GM12878 (cell line): ENCODE results near the gene HSFX3. TPM values are rescaled to one million over a fixed set of nuclear protein-coding genes. Genes with fewer than 3 reads are reported as not detected.
"Not testable (repeated sequence)": the region's sequence is repeated elsewhere in the genome, so short reads cannot be mapped to it uniquely, and the experiment has no call there.

Experiments
- ATAC-seq: fragments of 200-7000 bp; cut with Tn5 transposase; 3 replicates; pipeline ENCODE4 v1.9.1; 2020; ENCODE audit warnings: mild to moderate bottlenecking, moderate library complexity
- BruUV-seq: library from RNA; stranded (reverse); fragments of 400-500 nt; replicated peaks from 2 replicates; lab custom pipeline; 2021; lab: Mats Ljungman, UMichigan
- CTCF ChIA-PET: fragments of 300-600 bp; sonication (Branson Sonifier 250); formaldehyde crosslinking; extraction: SDS; loops from one replicate; lab custom pipeline; 2021; ENCODE audit warnings: inconsistent platforms; lab: Yijun Ruan, JAX
- POLR2A ChIA-PET: fragments of 350-600 bp; formaldehyde crosslinking; extraction: SDS; loops from one replicate; lab custom pipeline; 2021; ENCODE audit warnings: inconsistent platforms; lab: Charles Lee
- RAD21 ChIA-PET: fragments of 300-600 bp; sonication (Branson Sonifier 250); formaldehyde crosslinking; loops from one replicate; lab custom pipeline; 2023; ENCODE audit warnings: antibody characterized with exemption; ENCODE audit not compliant: unreplicated experiment; lab: Charles Lee
- SMC1A ChIA-PET: fragments of 300-600 bp; sonication (Branson Sonifier 250); formaldehyde crosslinking; loops from one replicate; lab custom pipeline; 2023; ENCODE audit not compliant: unreplicated experiment, uncharacterized antibody; lab: Charles Lee
- DNase-seq: peaks from one replicate; pipeline ENCODE4 v3.0.0-alpha.2; 2011; ENCODE audit warnings: low read depth, low spot score
- FAIRE-seq: peaks from 3 replicates; lab custom pipeline; 2011; peaks lifted over from hg19 to GRCh38; lab: Jason Lieb, UNC
- H2AFZ ChIP-seq: 2 replicates; pipeline ENCODE4 v1.6.0; 2011; ENCODE audit warnings: low read depth, low read length, control low read depth; ENCODE audit not compliant: control insufficient read depth
- H3K27ac ChIP-seq: 2 replicates; pipeline ENCODE4 v1.5.1; 2011; ENCODE audit warnings: control low read depth; ENCODE audit not compliant: control insufficient read depth, insufficient read depth
- H3K27me3 ChIP-seq, 2 experiments: replicated peaks in 1 of 2; 2 replicates each; pipeline versions ENCODE4 v1.6.0 to v1.6.1; 2011; ENCODE audit warnings: low read length in 1 of 2; ENCODE audit not compliant: control insufficient read depth in 2 of 2, insufficient read depth in 2 of 2
- H3K36me3 ChIP-seq, 2 experiments: 2 replicates each; pipeline ENCODE4 v1.5.1; 2011; ENCODE audit warnings: low read length in 1 of 2; ENCODE audit not compliant: control insufficient read depth in 2 of 2, insufficient read depth in 2 of 2
- H3K4me1 ChIP-seq: 2 replicates; pipeline ENCODE4 v1.6.1; 2011; ENCODE audit warnings: mild to moderate bottlenecking, low read length, moderate library complexity, mixed read lengths; ENCODE audit not compliant: control insufficient read depth, insufficient read depth
- H3K4me2 ChIP-seq: 2 replicates; pipeline ENCODE4 v1.6.0; 2011; ENCODE audit warnings: control low read depth; ENCODE audit not compliant: control insufficient read depth, insufficient read depth
- H3K4me3 ChIP-seq: fragments of 200-600 bp; sonication (generic); 2 replicates; pipeline ENCODE4 v1.5.1; 2016
- H3K79me2 ChIP-seq: 2 replicates; pipeline ENCODE4 v1.6.0; 2011; ENCODE audit warnings: low read length; ENCODE audit not compliant: control insufficient read depth, insufficient read depth
- H3K9ac ChIP-seq: 2 replicates; pipeline ENCODE4 v1.8.0; 2011; ENCODE audit warnings: low read length, control low read depth, mixed read lengths; ENCODE audit not compliant: control insufficient read depth, insufficient read depth
- H3K9me3 ChIP-seq: replicated peaks from 3 replicates; pipeline ENCODE4 v1.5.1; 2011; ENCODE audit warnings: mild to moderate bottlenecking, low read length; ENCODE audit not compliant: control insufficient read depth, insufficient read depth
- H4K20me1 ChIP-seq: 2 replicates; pipeline ENCODE4 v1.6.0; 2011; ENCODE audit not compliant: control insufficient read depth, insufficient read depth
- WGBS: methylation state at CpG from one replicate; pipeline ENCODE4 v1.1.6; 2016; ENCODE audit warnings: low lambda C conversion rate; ENCODE audit not compliant: insufficient replicate concordance, insufficient coverage; ENCODE audit errors: missing lambda C conversion rate; 5-methylcytosine and 5-hydroxymethylcytosine counted together
- in situ Hi-C: fragments of 300-500 bp; cut with MboI; formaldehyde crosslinking; loops from 9 replicates; pipeline ENCODE4 v1.14.3; 2018; ENCODE audit warnings: mixed read lengths
- intact Hi-C: fragments of 100-400 bp; cut with micrococcal nuclease; formaldehyde crosslinking; loops from one replicate; pipeline ENCODE4 v1.14.2; 2022; ENCODE audit not compliant: unreplicated experiment
- polyA plus RNA-seq, 11 experiments: library from polyadenylated mRNA; depleted of rRNA in 4 of 11; unstranded in 6 of 11; stranded (reverse) in 5 of 11; fragments of >200 nt; fragmentation: Nextera tagmentation in 4 of 11; fragmentation: Illumina TruSeq in 1 of 11; extraction: Ambion mirVana in 4 of 11; extraction: Trizol in 1 of 11; gene quantifications; 1 replicate in 1 of 11; 2 replicates in 10 of 11; pipeline versions ENCODE4 v1.2.1 to v1.2.3, GENCODE V29; 2011 to 2016; ENCODE audit warnings: inconsistent platforms in 2 of 11, missing spikeins in 2 of 11, low read depth in 1 of 11
- total RNA-seq, 4 experiments: library from RNA; depleted of rRNA in 3 of 4; stranded (reverse); fragments of >200 nt in 3 of 4; fragmentation: Illumina TruSeq in 1 of 4; extraction: Trizol in 1 of 4; gene quantifications; 2 replicates each; pipeline versions ENCODE4 v1.2.1 to v1.2.3, GENCODE V29; 2013 to 2021

HSFX3 gene
- total and polyA plus RNA-seq, 10 of the 15 experiments (the other 5 are each of a cell fraction or from before 2014, with no cell fraction given) = 0.05 to 0.40 (median 0.29) TPM; not detected in 5

DNA sequence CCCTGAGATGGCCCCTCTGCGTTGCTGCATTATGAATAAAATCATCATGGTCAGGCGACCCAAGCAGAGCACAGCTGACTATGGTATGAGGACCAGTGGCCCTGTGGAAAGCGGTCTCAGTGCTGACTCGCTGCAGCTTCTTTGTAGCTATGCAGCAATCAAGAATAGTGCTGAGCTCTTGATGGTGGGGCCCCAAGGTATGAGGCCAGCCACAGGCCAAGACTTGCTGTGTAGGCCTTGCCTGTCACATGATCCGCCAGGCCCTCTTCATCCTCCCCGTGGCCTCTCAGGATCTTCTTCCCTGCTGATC lies 2.2 kb upstream of the HSFX3 start:
- H3K9me3 ChIP-seq, H2AFZ ChIP-seq, CTCF ChIA-PET, H3K4me1 ChIP-seq, POLR2A ChIA-PET, H3K79me2 ChIP-seq, in situ Hi-C loops, H3K27me3 ChIP-seq, RAD21 ChIA-PET, H3K4me3 ChIP-seq, DNase-seq, FAIRE-seq, H3K4me2 ChIP-seq, SMC1A ChIA-PET, H4K20me1 ChIP-seq, H3K9ac ChIP-seq, H3K36me3 ChIP-seq, BruUV-seq, H3K27ac ChIP-seq, ATAC-seq, intact Hi-C loops: not testable (repeated sequence)
- 71% methylated on average over 2 of the region's 6 CpGs for WGBS

DNA sequence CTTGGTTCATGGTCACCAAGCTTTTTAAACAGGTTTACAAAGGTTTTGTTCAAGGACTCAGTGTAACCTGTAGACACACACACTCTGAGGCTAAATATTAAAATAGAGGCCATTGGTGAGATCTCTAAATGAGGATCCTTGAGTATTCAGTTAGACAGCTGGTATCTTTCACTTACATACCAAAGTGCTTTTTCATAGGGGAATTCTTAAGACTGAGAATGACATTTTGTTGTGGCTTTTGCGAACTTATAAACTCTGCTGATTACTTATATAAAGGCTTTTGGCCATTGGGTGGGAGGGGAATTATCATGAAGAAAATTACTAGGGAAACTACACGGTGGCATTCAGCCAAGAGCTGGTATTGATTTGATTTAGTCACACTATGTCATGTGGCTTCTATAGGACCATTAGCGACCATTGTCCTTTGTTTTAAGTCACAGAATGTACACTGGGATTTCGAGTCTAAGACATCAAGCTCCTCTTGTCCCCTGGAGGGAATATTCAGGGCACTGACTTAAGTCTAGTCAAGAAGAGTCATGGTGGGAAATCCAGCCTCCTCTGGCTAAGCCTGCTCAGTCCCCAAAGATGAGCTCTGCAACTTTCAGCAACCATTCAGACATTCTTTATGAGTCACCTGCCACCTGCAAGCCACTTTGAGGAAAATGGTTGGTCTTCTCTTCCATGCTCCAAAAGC lies 1.7 kb upstream of the HSFX3 start:
- H3K4me2 ChIP-seq, BruUV-seq, intact Hi-C loops, H3K79me2 ChIP-seq, RAD21 ChIA-PET, H4K20me1 ChIP-seq, H2AFZ ChIP-seq, H3K36me3 ChIP-seq, in situ Hi-C loops, H3K27ac ChIP-seq, SMC1A ChIA-PET, H3K9me3 ChIP-seq, DNase-seq, H3K27me3 ChIP-seq, H3K4me1 ChIP-seq, CTCF ChIA-PET, H3K4me3 ChIP-seq, FAIRE-seq, POLR2A ChIA-PET, H3K9ac ChIP-seq: not testable (repeated sequence)
- ATAC-seq = peak; percentile 71
- no CpG with 5 or more reads among the region's 4 CpGs for WGBS

DNA sequence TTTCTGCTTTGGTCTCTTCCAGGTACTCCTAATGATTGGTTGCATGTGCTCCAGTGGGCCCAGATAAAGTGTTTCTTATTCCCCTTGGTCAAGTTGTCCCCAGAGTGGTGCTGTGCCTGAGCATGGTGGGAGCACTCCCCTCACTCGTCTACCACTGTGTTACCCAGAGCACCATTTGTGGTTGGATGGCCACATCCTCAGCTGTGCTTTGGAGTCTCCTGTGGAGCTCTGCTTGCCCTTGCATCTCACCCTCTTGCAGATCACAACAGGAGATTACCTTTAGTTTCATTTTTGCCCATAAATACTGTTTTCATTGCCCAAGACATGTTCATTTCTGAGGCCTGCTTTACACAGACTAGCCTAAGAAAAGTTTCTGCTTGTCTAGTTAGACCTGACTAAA lies 730 bp upstream of the HSFX3 start:
- SMC1A ChIA-PET, H3K27ac ChIP-seq, H3K9me3 ChIP-seq, H3K36me3 ChIP-seq, H3K27me3 ChIP-seq, in situ Hi-C loops, CTCF ChIA-PET, POLR2A ChIA-PET, RAD21 ChIA-PET, H3K79me2 ChIP-seq, H3K4me2 ChIP-seq, intact Hi-C loops, DNase-seq, H3K4me1 ChIP-seq, H3K4me3 ChIP-seq, H3K9ac ChIP-seq, BruUV-seq, H2AFZ ChIP-seq, H4K20me1 ChIP-seq: not testable (repeated sequence)
- peak; percentile 8 for ATAC-seq
- peak; percentile 81 for FAIRE-seq
- WGBS = 40% methylated on average over 1 of the region's 1 CpG

DNA sequence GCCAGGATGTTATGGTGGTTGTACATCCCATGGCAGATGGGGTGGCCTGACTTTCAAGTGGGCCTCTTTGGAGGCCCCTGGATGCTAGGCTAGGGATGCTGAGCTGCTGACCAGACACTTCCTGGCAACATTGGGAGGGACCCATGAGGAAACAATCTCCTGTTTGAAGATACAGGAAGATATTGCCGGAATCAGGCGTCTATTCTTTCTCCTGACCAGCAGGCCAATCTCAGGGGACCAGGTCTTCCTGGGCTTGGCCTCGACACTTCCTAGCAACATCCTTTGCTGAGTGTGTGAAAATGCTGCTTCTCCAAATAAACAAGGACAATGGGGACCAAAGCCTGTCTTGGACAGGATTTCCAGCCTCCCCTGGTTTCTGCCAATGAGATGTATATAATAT lies 1.9 kb downstream of the HSFX3 start:
- H3K9me3 ChIP-seq, BruUV-seq, H3K79me2 ChIP-seq, H3K4me3 ChIP-seq, H4K20me1 ChIP-seq, H3K27me3 ChIP-seq, H3K9ac ChIP-seq, in situ Hi-C loops, DNase-seq, H2AFZ ChIP-seq, H3K4me1 ChIP-seq, H3K4me2 ChIP-seq, intact Hi-C loops, RAD21 ChIA-PET, POLR2A ChIA-PET, FAIRE-seq, ATAC-seq, H3K27ac ChIP-seq, SMC1A ChIA-PET, H3K36me3 ChIP-seq, CTCF ChIA-PET: not testable (repeated sequence)
- no CpG with 5 or more reads among the region's 3 CpGs for WGBS
